Spleen (tissue), 7 donors: ENCODE measurements around the gene HORMAD2.

Experiments used
- POLR2A ChIP-seq, 3 donors: fragments of 450-650 bp; IDR thresholded peaks; one replicate each; pipeline ENCODE4 v1.5.1; 2017; ENCODE audit warnings: antibody characterized with exemption in 3 of 3, mild to moderate bottlenecking in 1 of 3
- TF ChIP-seq, protein P1 (sequence below), 11 experiments: fragments of 200-600 bp in 7 of 11; fragments of 450-650 bp in 4 of 11; sonication (generic) in 4 of 11; IDR thresholded peaks in 8 of 11; conservative IDR thresholded peaks in 3 of 11; 1 replicate in 7 of 11; 2 replicates in 4 of 11; pipeline versions ENCODE4 v1.4.0 to v1.8.0; 2016 to 2021; ENCODE audit warnings: antibody characterized with exemption in 11 of 11, inconsistent platforms in 4 of 11, mild to moderate bottlenecking in 1 of 11
- donor health status: DM: no; HTN: no; CAD: no; lungs with moderate emphysema.
- donor health status: DM: no; HTN: no; CAD: no.
- donor health status: DM: no; HTN: no; CAD: no.

DNA sequence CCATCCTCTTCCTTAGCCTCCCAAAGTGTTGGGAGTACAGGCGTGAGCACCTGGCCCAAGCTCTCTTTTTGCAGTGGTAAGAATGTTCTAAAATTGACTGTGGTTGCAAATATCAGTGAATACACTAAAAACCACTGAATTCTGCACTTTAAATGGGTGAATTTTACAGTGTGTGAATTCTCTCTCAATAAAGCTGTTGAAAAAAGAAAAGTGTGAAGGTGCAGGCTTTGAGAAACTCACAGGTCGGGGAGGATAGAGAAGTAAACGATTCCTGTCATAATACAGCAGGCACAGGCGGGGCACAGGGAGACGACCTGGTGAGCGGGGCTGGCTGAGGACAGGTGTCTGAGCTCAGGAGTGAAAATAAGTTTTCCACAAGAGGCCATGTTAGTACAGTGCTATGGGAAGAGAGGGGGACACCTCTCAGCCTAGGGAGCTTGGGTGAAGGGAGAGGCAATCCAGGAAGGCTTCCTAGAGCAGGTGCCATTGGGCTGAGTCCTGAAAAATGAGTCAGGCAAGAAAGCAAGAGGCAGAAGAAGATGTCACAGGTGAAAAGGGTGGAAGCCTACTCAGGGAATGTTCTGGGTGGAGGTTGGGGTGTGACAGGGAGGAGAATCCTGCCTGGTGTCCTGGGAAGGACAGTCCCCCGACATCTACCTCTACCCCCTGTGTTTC lies 140.2 kb downstream of the HORMAD2 start:
- TF ChIP-seq, protein P1, sequence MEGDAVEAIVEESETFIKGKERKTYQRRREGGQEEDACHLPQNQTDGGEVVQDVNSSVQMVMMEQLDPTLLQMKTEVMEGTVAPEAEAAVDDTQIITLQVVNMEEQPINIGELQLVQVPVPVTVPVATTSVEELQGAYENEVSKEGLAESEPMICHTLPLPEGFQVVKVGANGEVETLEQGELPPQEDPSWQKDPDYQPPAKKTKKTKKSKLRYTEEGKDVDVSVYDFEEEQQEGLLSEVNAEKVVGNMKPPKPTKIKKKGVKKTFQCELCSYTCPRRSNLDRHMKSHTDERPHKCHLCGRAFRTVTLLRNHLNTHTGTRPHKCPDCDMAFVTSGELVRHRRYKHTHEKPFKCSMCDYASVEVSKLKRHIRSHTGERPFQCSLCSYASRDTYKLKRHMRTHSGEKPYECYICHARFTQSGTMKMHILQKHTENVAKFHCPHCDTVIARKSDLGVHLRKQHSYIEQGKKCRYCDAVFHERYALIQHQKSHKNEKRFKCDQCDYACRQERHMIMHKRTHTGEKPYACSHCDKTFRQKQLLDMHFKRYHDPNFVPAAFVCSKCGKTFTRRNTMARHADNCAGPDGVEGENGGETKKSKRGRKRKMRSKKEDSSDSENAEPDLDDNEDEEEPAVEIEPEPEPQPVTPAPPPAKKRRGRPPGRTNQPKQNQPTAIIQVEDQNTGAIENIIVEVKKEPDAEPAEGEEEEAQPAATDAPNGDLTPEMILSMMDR (IDR thresholded peaks at IDR 0.05 in 8 of 11, conservative IDR thresholded peaks at IDR 0.05 in 3 of 11): no peak
- no peak for TF ChIP-seq POLR2A (IDR thresholded peaks at IDR 0.05)
